KMS-11 (cell line): ENCODE measurements around the gene GRAMD4.

Experiments used
- H2AFZ ChIP-seq: fragments of 200-600 bp; sonication (generic); 2 replicates; pipeline ENCODE4 v1.6.1; 2016; ENCODE audit warnings: antibody characterized with exemption, mixed run types, low read depth
- H3K27ac ChIP-seq: fragments of 200-600 bp; sonication (generic); 2 replicates; pipeline ENCODE4 v1.6.1; 2016; ENCODE audit warnings: mild to moderate bottlenecking, mixed run types
- H3K27me3 ChIP-seq: fragments of 200-600 bp; sonication (generic); 2 replicates; pipeline ENCODE4 v1.6.1; 2017; ENCODE audit warnings: mild to moderate bottlenecking, low read depth, mixed run types, moderate library complexity; ENCODE audit not compliant: insufficient read depth
- H3K36me3 ChIP-seq: fragments of 200-600 bp; sonication (generic); 2 replicates; pipeline ENCODE4 v1.6.1; 2017; ENCODE audit warnings: mild to moderate bottlenecking, mixed run types; ENCODE audit not compliant: insufficient read depth
- H3K4me1 ChIP-seq: fragments of 200-600 bp; sonication (generic); 2 replicates; pipeline ENCODE4 v1.6.1; 2016; ENCODE audit warnings: mild to moderate bottlenecking, low read depth, mixed run types; ENCODE audit not compliant: poor library complexity, severe bottlenecking
- H3K4me2 ChIP-seq: fragments of 200-600 bp; sonication (generic); 2 replicates; pipeline ENCODE4 v1.7.0; 2016; ENCODE audit warnings: mild to moderate bottlenecking, mixed run types
- H3K4me3 ChIP-seq: fragments of 200-600 bp; sonication (generic); IDR thresholded peaks from 2 replicates; pipeline ENCODE4 v1.6.1; 2017; ENCODE audit warnings: low read depth, low read length, mixed read lengths; ENCODE audit not compliant: insufficient read depth
- H3K79me2 ChIP-seq: fragments of 200-600 bp; sonication (generic); 2 replicates; pipeline ENCODE4 v1.6.1; 2016; ENCODE audit warnings: low read depth, mixed run types; ENCODE audit not compliant: insufficient read depth
- H3K9ac ChIP-seq: fragments of 200-600 bp; sonication (generic); 2 replicates; pipeline ENCODE4 v1.6.1; 2016; ENCODE audit warnings: mild to moderate bottlenecking, mixed run types
- H4K20me1 ChIP-seq: fragments of 200-600 bp; sonication (generic); 2 replicates; pipeline ENCODE4 v1.6.1; 2016; ENCODE audit warnings: mild to moderate bottlenecking, mixed run types; ENCODE audit not compliant: insufficient read depth
- TF ChIP-seq, protein P1 (sequence below): fragments of 200-600 bp; sonication (generic); conservative IDR thresholded peaks from 2 replicates; pipeline ENCODE4 v1.6.1; 2017; ENCODE audit warnings: low read depth, mild to moderate bottlenecking, antibody characterized with exemption, low read length, moderate library complexity, mixed read lengths

The GRAMD4 gene

GRCh38 chr22:46649141-46650077, 29.2 kb downstream of the GRAMD4 start:
- TF ChIP-seq, protein P1, sequence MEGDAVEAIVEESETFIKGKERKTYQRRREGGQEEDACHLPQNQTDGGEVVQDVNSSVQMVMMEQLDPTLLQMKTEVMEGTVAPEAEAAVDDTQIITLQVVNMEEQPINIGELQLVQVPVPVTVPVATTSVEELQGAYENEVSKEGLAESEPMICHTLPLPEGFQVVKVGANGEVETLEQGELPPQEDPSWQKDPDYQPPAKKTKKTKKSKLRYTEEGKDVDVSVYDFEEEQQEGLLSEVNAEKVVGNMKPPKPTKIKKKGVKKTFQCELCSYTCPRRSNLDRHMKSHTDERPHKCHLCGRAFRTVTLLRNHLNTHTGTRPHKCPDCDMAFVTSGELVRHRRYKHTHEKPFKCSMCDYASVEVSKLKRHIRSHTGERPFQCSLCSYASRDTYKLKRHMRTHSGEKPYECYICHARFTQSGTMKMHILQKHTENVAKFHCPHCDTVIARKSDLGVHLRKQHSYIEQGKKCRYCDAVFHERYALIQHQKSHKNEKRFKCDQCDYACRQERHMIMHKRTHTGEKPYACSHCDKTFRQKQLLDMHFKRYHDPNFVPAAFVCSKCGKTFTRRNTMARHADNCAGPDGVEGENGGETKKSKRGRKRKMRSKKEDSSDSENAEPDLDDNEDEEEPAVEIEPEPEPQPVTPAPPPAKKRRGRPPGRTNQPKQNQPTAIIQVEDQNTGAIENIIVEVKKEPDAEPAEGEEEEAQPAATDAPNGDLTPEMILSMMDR: no peak
- Histone ChIP-seq H3K27ac (no peak overlapping the region), H3K4me3 (no peak overlapping the region), H3K4me2 (no peak overlapping the region), H3K9ac (no peak overlapping the region), H3K79me2 (no peaks in the 10 kb centered on the region), H4K20me1 (no peaks in the 10 kb centered on the region), H3K4me1 (no peaks in the 10 kb centered on the region), H2AFZ (no peak overlapping the region), H3K27me3 (no peaks in the 10 kb centered on the region), H3K36me3 (no peaks in the 10 kb centered on the region)

DNA sequence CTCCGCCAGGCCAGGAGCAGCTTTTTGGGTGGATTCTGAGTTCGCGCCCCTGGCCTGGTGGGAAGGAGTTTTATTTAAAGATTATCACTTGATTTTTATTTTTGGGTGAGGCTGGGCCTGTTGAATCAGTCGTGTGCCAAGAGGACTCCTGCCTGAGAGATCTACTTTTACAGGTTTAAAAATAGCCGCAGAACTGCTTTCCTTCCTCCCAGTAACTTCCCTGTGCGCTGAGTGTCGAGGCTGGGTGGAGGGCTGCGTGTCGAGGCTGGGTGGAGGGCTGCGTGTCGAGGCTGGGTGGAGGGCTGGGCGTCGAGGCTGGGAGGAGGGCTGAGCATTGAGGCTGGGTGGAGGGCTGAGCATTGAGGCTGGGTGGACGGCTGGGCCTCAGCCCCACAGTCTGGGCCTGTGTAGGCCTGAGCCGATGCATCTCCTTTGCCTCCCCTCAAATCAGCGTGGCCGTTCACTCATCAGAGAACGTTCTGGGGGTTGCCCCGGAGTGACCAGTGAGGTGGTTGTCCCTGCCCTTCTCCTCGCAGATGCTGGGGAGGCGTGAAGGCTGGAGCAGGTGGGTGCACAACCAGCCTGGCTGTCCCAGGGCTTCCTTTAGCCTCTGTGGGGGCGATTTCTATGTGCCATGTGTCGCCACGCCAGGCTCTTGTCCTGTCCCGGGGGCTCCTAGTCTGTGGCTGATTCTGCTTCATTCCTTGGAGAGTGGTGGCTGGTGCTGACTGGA, 30.1 kb downstream of the GRAMD4 start:
- H3K27ac ChIP-seq: no peak overlapping the region
- TF ChIP-seq, protein P1: no peak

DNA sequence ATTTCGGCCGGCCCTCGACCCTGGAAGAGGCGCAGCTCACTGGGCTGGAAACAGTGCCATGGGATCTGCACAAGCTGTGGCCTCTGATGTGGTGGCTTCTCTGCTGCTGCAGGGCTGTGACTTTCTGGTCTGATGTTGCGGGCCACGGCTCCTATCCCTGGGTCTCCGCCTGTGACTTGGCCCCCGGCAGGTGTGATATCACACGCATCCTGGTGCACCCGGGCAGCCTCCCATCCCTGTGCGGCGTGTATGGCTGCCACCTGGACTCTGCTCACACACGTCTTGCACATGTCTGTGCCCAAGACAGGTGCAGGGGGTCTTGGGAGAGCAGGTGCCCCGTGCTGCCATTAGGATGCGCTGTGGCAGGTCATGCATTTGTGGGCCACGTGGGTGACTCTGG, 31.1 kb downstream of the GRAMD4 start:
- no peaks in the 10 kb centered on the region for H3K4me1 ChIP-seq
- no peak overlapping the region for H3K9ac ChIP-seq
- H3K4me2 ChIP-seq: no peak overlapping the region
- no peaks in the 10 kb centered on the region for H4K20me1 ChIP-seq
- H3K27ac ChIP-seq: no peak overlapping the region
- TF ChIP-seq, protein P1: no peak
- no peaks in the 10 kb centered on the region for H3K36me3 ChIP-seq
- no peaks in the 10 kb centered on the region for H3K27me3 ChIP-seq
- no peak overlapping the region for H3K4me3 ChIP-seq
- H3K79me2 ChIP-seq: no peaks in the 10 kb centered on the region
- H2AFZ ChIP-seq: no peak overlapping the region

More for the DNA sequence above, 30.1 kb downstream of the GRAMD4 start:
- no peaks in the 10 kb centered on the region for H3K36me3 ChIP-seq
- no peak overlapping the region for H3K9ac ChIP-seq
- H4K20me1 ChIP-seq: no peaks in the 10 kb centered on the region
- H3K4me3 ChIP-seq: no peak overlapping the region
- H3K4me2 ChIP-seq: no peak overlapping the region
- no peaks in the 10 kb centered on the region for H3K79me2 ChIP-seq
- no peaks in the 10 kb centered on the region for H3K27me3 ChIP-seq
- no peaks in the 10 kb centered on the region for H3K4me1 ChIP-seq
- no peak overlapping the region for H2AFZ ChIP-seq

GRCh38 chr22:46652081-46652846, 32.1 kb downstream of the GRAMD4 start:
- Histone ChIP-seq H3K4me1 (no peaks in the 10 kb centered on the region), H3K36me3 (no peaks in the 10 kb centered on the region), H4K20me1 (no peaks in the 10 kb centered on the region), H3K4me2 (no peak overlapping the region), H3K27ac (no peak overlapping the region), H3K9ac (no peak overlapping the region), H3K27me3 (no peaks in the 10 kb centered on the region), H2AFZ (no peak overlapping the region), H3K4me3 (no peak overlapping the region), H3K79me2 (no peaks in the 10 kb centered on the region)
- TF ChIP-seq, protein P1: no peak
